Measurements from ENCODE around the gene TDP1. TPM values are rescaled to one million over a fixed set of nuclear protein-coding genes. Genes with fewer than 3 reads are reported as not detected.

TDP1 gene
- total RNA-seq, 4 donors from 2014 or later, result 0.75 to 28.3 (median 14.5) TPM

DNA sequence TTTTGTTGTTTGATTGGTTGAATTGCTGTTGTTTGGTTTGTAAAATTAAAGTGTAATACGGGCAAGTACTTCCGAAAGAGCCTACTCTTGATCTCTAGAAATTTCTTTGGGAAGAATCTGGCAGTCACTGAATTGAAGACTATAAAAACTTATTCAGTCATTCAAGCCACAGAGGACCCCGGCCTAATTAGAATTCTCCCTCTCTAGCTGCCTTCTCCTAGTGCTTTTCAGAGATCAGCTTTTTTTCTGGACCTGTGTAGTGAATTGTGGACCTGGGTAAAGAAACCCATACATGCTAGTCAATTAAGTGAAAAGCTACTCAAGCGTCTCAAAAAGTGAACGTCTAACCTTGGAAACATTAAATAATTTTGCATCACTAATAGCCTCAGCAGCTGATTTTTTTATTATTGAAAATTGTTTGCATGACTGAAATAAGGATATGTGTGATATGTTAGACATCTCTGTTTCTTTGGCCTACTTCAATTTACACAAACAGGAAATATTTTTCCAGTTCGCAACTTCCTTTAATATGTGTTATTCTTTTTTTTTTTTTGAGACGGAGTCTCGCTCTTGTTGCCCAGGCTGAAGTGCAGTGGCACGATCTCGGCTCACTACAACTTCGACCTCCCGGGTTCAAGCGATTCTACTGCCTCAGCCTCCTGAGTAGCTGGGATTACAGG lies 28.4 kb upstream of the TDP1 start:
- Histone ChIP-seq H3K27ac (no peak overlapping the region), H3K27me3 (no peaks in the 10 kb centered on the region), H3K9me3 (no peaks in the 10 kb centered on the region), H3K4me3 (no peak overlapping the region), H3K36me3 (no peaks in the 10 kb centered on the region), H3K4me1 (no peaks in the 10 kb centered on the region)
- DNase-seq, result no peak
- in situ Hi-C loops (cut with MboI; ENCODE audit: low pct_ligation_motif_present in 1 of 4, low pct_unique_long_range_greater_than_20kb in 1 of 4, low sequenced_read_pairs in 3 of 4) (no loop called here), intact Hi-C loops (cut with DNase I; ENCODE audit: low total_unique reads) (no loop called here)
- TF ChIP-seq POLR2AphosphoS5 (IDR thresholded peaks at IDR 0.05), result no peak
- TF ChIP-seq, protein P1, sequence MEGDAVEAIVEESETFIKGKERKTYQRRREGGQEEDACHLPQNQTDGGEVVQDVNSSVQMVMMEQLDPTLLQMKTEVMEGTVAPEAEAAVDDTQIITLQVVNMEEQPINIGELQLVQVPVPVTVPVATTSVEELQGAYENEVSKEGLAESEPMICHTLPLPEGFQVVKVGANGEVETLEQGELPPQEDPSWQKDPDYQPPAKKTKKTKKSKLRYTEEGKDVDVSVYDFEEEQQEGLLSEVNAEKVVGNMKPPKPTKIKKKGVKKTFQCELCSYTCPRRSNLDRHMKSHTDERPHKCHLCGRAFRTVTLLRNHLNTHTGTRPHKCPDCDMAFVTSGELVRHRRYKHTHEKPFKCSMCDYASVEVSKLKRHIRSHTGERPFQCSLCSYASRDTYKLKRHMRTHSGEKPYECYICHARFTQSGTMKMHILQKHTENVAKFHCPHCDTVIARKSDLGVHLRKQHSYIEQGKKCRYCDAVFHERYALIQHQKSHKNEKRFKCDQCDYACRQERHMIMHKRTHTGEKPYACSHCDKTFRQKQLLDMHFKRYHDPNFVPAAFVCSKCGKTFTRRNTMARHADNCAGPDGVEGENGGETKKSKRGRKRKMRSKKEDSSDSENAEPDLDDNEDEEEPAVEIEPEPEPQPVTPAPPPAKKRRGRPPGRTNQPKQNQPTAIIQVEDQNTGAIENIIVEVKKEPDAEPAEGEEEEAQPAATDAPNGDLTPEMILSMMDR (IDR thresholded peaks at IDR 0.05), result no peak
- no peak for TF ChIP-seq EP300 (IDR thresholded peaks at IDR 0.05; ENCODE audit: low read depth)
- TF ChIP-seq POLR2A (IDR thresholded peaks at IDR 0.05), result no peak
- WGBS, 2 donors (ENCODE audit: low coverage in 1 of 2), result 92 to 93% methylated on average over 10 to 13 of the region's 13 CpGs

DNA sequence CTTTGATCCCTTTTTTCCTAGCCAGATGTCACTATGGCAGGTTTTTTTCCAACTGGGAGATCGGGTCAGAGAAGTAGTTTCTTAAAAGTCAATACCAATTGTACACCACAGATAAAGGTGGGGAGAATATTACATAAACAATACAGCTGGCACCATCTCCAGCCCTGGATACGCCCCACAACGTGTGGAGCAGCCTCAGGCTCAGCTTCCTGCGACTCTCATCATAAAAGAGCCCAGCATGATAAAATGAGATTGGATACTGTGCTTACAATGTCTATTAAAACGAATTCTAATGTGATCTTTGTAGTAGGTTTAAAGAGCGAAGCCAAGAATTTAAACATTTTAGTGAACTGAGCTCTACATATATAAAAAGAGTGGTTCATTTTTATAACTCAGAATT lies 22.7 kb upstream of the TDP1 start:
- H3K36me3 ChIP-seq, result no peaks in the 10 kb centered on the region
- DNase-seq, result no peak
- 53 to 60% methylated on average over 4 to 6 of the region's 6 CpGs for WGBS, 2 donors (ENCODE audit: low coverage in 1 of 2)
- H3K4me1 ChIP-seq, result no peaks in the 10 kb centered on the region
- in situ Hi-C loops (cut with MboI; ENCODE audit: low pct_ligation_motif_present in 1 of 4, low pct_unique_long_range_greater_than_20kb in 1 of 4, low sequenced_read_pairs in 3 of 4), result no loop called here
- H3K27ac ChIP-seq, result no peak overlapping the region
- no peak for TF ChIP-seq POLR2AphosphoS5 (IDR thresholded peaks at IDR 0.05)
- TF ChIP-seq EP300 (IDR thresholded peaks at IDR 0.05; ENCODE audit: low read depth), result no peak
- TF ChIP-seq POLR2A (IDR thresholded peaks at IDR 0.05), result no peak
- TF ChIP-seq, protein P1 (IDR thresholded peaks at IDR 0.05), result no peak
- no peaks in the 10 kb centered on the region for H3K9me3 ChIP-seq
- no peaks in the 10 kb centered on the region for H3K27me3 ChIP-seq
- H3K4me3 ChIP-seq, result no peak overlapping the region
- intact Hi-C loops (cut with DNase I; ENCODE audit: low total_unique reads), result no loop called here

DNA sequence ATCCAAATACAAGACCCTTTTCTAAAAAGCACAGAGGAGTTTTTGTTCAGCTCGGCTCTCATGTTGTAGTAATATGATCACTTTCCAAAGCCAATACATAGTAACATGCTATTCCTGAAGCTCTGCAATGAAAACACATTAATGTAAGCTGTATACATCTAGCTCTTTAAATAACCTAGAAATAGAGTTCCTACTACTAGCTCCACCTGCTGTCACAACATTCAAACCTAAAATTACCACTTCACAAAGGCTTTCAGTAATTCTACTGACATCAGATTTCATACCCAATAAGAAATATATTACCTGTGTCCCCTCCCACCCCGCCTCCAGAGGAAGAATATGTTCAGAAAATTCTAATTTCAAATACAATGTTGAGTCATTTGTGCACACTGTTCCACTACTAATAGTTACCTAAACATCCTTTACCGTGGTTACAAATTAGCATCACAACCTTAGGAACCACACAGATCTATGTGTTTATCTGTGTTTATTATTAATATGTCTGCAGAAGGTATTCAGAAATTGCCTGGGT lies 19.0 kb upstream of the TDP1 start:
- Histone ChIP-seq H3K4me3 (no peak overlapping the region), H3K4me1 (no peaks in the 10 kb centered on the region), H3K27ac (no peak overlapping the region), H3K9me3 (no peaks in the 10 kb centered on the region), H3K27me3 (no peaks in the 10 kb centered on the region), H3K36me3 (no peaks in the 10 kb centered on the region)
- WGBS, 2 donors (ENCODE audit: low coverage in 1 of 2), result 33 to 45% methylated on average over 3 of the region's 3 CpGs
- in situ Hi-C loops (cut with MboI; ENCODE audit: low pct_ligation_motif_present in 1 of 4, low pct_unique_long_range_greater_than_20kb in 1 of 4, low sequenced_read_pairs in 3 of 4), result no loop called here
- intact Hi-C loops (cut with DNase I; ENCODE audit: low total_unique reads), result no loop called here
- no peak for DNase-seq
- TF ChIP-seq POLR2A (IDR thresholded peaks at IDR 0.05) (no peak), POLR2AphosphoS5 (IDR thresholded peaks at IDR 0.05) (no peak), EP300 (IDR thresholded peaks at IDR 0.05; ENCODE audit: low read depth) (no peak)
- TF ChIP-seq, protein P1 (IDR thresholded peaks at IDR 0.05), result no peak

DNA sequence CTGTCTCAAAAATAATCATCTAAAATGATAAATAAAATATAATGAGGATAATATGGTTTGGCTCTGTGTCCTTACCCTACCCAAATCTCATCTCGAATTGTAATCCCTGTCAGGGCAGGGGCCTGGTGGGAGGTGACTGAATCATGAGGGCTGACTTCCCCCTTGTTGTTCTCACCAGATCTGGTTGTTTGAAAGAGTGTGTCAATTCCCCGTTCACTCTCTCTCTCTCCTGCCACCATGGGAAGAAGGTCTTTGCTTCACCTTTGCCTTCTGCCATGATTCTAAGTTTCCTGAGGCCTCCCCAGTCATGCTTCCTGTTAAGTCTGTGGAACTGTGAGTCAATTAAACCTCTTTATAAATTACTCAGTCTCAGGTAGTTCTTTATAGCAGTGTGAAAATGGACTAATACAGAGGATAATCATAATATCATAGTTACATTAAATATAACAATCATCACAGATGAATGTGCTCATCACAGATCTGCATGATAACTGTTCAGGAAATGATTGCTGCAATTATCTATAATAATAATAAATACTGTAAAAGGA lies 13.8 kb upstream of the TDP1 start:
- Histone ChIP-seq H3K9me3 (no peaks in the 10 kb centered on the region), H3K4me1 (no peaks in the 10 kb centered on the region), H3K36me3 (no peaks in the 10 kb centered on the region), H3K27me3 (no peaks in the 10 kb centered on the region), H3K27ac (no peak overlapping the region), H3K4me3 (no peak overlapping the region)
- TF ChIP-seq, protein P1 (IDR thresholded peaks at IDR 0.05), result no peak
- TF ChIP-seq EP300 (IDR thresholded peaks at IDR 0.05; ENCODE audit: low read depth) (no peak), POLR2A (IDR thresholded peaks at IDR 0.05) (no peak), POLR2AphosphoS5 (IDR thresholded peaks at IDR 0.05) (no peak)
- 43 to 75% methylated on average over 2 of the region's 2 CpGs for WGBS, 2 donors (ENCODE audit: low coverage in 1 of 2)
- no peak for DNase-seq
- intact Hi-C loops (cut with DNase I; ENCODE audit: low total_unique reads), result no loop called here
- in situ Hi-C loops (cut with MboI; ENCODE audit: low pct_ligation_motif_present in 1 of 4, low pct_unique_long_range_greater_than_20kb in 1 of 4, low sequenced_read_pairs in 3 of 4), result no loop called here

Data from transverse colon (tissue), 4 donors.